Loucy (cell line): ENCODE data around the gene SNRPA1.

Source experiments
- H2AFZ ChIP-seq: fragments of 200-600 bp; sonication (generic); 2 replicates; pipeline ENCODE4 v1.6.0; 2016; ENCODE audit warnings: antibody characterized with exemption, mild to moderate bottlenecking, low read length, moderate library complexity
- H3F3A ChIP-seq: fragments of 200-600 bp; 2 replicates; pipeline ENCODE4 v1.6.0; 2016; ENCODE audit warnings: antibody characterized with exemption, low read depth, mild to moderate bottlenecking
- H3K27me3 ChIP-seq: fragments of 200-600 bp; sonication (generic); 2 replicates; pipeline ENCODE4 v1.6.1; 2014; ENCODE audit warnings: low read length, mild to moderate bottlenecking; ENCODE audit not compliant: insufficient read depth, poor library complexity, severe bottlenecking
- H3K36me3 ChIP-seq: fragments of 200-600 bp; sonication (generic); 2 replicates; pipeline ENCODE4 v1.6.1; 2016; ENCODE audit warnings: low read length; ENCODE audit not compliant: insufficient read depth
- H3K4me1 ChIP-seq: fragments of 200-600 bp; sonication (generic); 2 replicates; pipeline ENCODE4 v1.5.1; 2014; ENCODE audit warnings: low read length, mild to moderate bottlenecking; ENCODE audit not compliant: insufficient read depth, poor library complexity, severe bottlenecking
- H3K4me2 ChIP-seq: fragments of 200-600 bp; sonication (generic); 2 replicates; pipeline ENCODE4 v1.6.0; 2014; ENCODE audit warnings: antibody characterized with exemption, low read length, low read depth, mild to moderate bottlenecking; ENCODE audit not compliant: poor library complexity, severe bottlenecking
- H3K4me3 ChIP-seq: fragments of 200-600 bp; sonication (generic); 2 replicates; pipeline ENCODE4 v1.5.1; 2014; ENCODE audit warnings: low read length, mild to moderate bottlenecking, mixed read lengths; ENCODE audit not compliant: poor library complexity, severe bottlenecking
- H3K79me2 ChIP-seq: fragments of 200-600 bp; sonication (generic); 2 replicates; pipeline ENCODE4 v1.6.1; 2014; ENCODE audit warnings: low read length; ENCODE audit not compliant: insufficient read depth
- H3K9ac ChIP-seq: fragments of 200-600 bp; sonication (generic); 2 replicates; pipeline ENCODE4 v1.6.0; 2014; ENCODE audit warnings: mild to moderate bottlenecking, low read depth, low read length, moderate library complexity; ENCODE audit not compliant: poor library complexity, severe bottlenecking
- H3K9me2 ChIP-seq: fragments of 200-600 bp; sonication (generic); replicated peaks from 2 replicates; pipeline ENCODE4 v1.6.1; 2016; ENCODE audit warnings: low read depth, low read length, mixed read lengths
- H3K9me3 ChIP-seq: fragments of 200-600 bp; sonication (generic); 2 replicates; pipeline ENCODE4 v1.6.1; 2014; ENCODE audit warnings: mild to moderate bottlenecking, antibody characterized with exemption, low read length, low read depth; ENCODE audit not compliant: insufficient read depth
- H4K20me1 ChIP-seq: fragments of 200-600 bp; sonication (generic); 2 replicates; pipeline ENCODE4 v1.6.0; 2014; ENCODE audit warnings: antibody characterized with exemption, low read length, mild to moderate bottlenecking; ENCODE audit not compliant: insufficient read depth, poor library complexity, severe bottlenecking
- EZH2phosphoT487 ChIP-seq: fragments of 200-600 bp; IDR thresholded peaks from 2 replicates; pipeline ENCODE4 v1.6.1; 2018; ENCODE audit warnings: antibody characterized with exemption, mild to moderate bottlenecking, moderate library complexity, borderline replicate concordance
- TF ChIP-seq, protein P1 (sequence below): fragments of 200-600 bp; sonication (generic); conservative IDR thresholded peaks from 2 replicates; pipeline ENCODE4 v1.5.1; 2014; ENCODE audit warnings: mild to moderate bottlenecking, antibody characterized with exemption, low read length

SNRPA1 gene

DNA sequence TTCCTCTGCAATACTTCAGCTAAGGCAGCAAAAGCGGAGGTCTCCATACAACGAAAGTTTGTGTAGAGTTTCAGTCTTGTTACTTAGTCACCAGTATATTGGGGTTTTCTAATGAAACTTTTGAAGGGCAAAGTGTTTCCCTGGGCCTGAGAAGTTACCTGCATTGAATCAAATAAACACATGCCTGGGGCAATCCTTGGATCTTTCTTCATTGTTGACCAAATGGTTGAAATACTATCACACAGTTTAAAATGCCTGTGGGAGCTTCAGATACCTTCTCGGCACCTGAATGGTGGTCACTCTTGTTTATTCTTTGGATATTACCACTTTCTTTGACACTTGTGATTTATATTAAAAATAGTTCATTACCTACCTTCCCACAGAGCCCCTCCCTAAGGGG lies 42.2 kb downstream of the SNRPA1 start:
- H2AFZ ChIP-seq = peak overlapping the region; percentile 96; the same call in 1 of the 2 replicates
- H3K9me2 ChIP-seq = no peaks in the 10 kb centered on the region
- H3K27me3 ChIP-seq = no peaks in the 10 kb centered on the region
- H3K9me3 ChIP-seq = no peaks in the 10 kb centered on the region
- H3K4me3 ChIP-seq = peak overlapping the region; percentile 94
- peak overlapping the region; percentile 83 for H3K4me2 ChIP-seq
- peaks cover 29% of the 10 kb centered on the region for H4K20me1 ChIP-seq
- 0 out of 2 replicates have a peak, but pooled peaks cover 6% of the 10 kb centered on the region for H3F3A ChIP-seq
- H3K4me1 ChIP-seq = peaks cover 51% of the 10 kb centered on the region
- H3K36me3 ChIP-seq = no peaks in the 10 kb centered on the region
- peaks cover 46% of the 10 kb centered on the region for H3K79me2 ChIP-seq
- peak overlapping the region; percentile 92 for H3K9ac ChIP-seq
- TF ChIP-seq, protein P1, sequence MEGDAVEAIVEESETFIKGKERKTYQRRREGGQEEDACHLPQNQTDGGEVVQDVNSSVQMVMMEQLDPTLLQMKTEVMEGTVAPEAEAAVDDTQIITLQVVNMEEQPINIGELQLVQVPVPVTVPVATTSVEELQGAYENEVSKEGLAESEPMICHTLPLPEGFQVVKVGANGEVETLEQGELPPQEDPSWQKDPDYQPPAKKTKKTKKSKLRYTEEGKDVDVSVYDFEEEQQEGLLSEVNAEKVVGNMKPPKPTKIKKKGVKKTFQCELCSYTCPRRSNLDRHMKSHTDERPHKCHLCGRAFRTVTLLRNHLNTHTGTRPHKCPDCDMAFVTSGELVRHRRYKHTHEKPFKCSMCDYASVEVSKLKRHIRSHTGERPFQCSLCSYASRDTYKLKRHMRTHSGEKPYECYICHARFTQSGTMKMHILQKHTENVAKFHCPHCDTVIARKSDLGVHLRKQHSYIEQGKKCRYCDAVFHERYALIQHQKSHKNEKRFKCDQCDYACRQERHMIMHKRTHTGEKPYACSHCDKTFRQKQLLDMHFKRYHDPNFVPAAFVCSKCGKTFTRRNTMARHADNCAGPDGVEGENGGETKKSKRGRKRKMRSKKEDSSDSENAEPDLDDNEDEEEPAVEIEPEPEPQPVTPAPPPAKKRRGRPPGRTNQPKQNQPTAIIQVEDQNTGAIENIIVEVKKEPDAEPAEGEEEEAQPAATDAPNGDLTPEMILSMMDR = no peak
- no peak for TF ChIP-seq EZH2phosphoT487

DNA sequence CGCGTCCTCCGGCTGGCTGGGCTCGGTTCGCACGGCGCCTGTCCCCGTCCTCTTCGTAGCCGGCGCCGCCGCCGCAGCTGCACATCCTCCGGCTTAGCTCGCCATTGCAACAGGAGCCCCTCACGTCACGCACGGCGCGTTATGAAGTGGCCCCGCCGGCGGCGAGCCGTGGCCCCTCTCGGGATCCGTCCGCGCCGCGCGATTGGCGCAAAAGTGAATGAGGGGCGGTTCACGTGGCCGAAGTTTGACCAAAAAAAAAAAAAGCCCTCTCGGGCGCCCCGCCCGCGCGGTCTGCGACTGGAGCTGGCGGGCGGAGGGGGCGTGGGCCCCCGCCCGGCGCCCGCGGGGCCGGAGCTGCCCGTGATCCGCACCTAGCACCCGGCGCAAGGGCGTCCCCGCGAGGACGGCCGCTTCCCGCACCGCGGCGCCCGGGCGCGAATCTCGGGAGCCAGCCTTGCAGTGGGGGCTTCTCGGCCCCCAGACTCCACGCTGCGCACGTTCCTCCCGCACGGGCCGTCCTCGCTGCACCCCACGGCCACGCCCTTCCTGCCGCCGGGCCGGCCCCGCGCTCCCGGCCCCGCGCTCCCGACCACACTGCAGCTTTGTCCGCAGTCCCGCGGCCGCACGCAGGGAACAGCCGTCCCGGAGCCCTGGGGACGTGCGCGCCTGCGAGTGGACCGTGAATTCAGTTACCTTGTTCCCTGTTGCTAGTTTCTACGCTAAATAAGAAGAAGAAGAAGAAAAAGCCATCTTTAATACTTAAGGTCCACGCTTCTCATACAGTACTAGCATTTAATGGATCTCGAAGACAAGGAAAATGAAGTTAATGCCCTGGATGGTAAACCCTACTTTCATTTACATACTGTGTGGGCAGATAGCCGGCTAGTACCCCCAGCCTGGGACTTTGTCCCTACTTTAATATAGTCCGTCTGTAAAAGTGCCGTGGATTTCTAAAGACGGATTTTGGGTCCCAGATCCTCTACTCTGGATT lies 42.9 kb downstream of the SNRPA1 start, which contains the start of gene CHSY1:
TSS of gene CHSY1 (minus strand) at position 219 of the 991 bp plus-strand sequence. CDS start 592 bp downstream, outside the sequence.
- H3K4me3 ChIP-seq = peak within 1 kb of the TSS; percentile 94
- H3K9me2 ChIP-seq = no peaks in the 10 kb centered on the region

More for the DNA sequence above, 42.9 kb downstream of the SNRPA1 start, which contains the start of gene CHSY1:
- peak within 1 kb of the TSS; percentile 92 for H3K9ac ChIP-seq
- no peaks in the 10 kb centered on the region for H3K27me3 ChIP-seq
- H3K4me1 ChIP-seq = peaks cover 58% of the 10 kb centered on the region
- TF ChIP-seq, protein P1 = no peak
- no peak for TF ChIP-seq EZH2phosphoT487
- H3K36me3 ChIP-seq = no peaks in the 10 kb centered on the region
- no peaks in the 10 kb centered on the region for H3K9me3 ChIP-seq
- peak within 1 kb of the TSS; percentile 96 for H2AFZ ChIP-seq
- H3F3A ChIP-seq = 0 out of 2 replicates have a peak, but pooled peaks cover 6% of the 10 kb centered on the region
- H4K20me1 ChIP-seq = peaks cover 37% of the 10 kb centered on the region
- H3K4me2 ChIP-seq = peak within 1 kb of the TSS; percentile 96
- peaks cover 53% of the 10 kb centered on the region for H3K79me2 ChIP-seq
